GM13976 (cell line): ENCODE results near the gene TMCO4.

Source experiments
- DNase-seq: peaks from one replicate; pipeline ENCODE4 v3.0.0; 2012; ENCODE audit warnings: low spot score
- in situ Hi-C: fragments of 300-500 bp; cut with MboI; formaldehyde crosslinking; loops from one replicate; pipeline ENCODE4 v1.12.0; 2022; ENCODE audit warnings: low sequenced_read_pairs, mixed read lengths, inconsistent platforms; ENCODE audit not compliant: unreplicated experiment
- TF ChIP-seq, protein P1 (sequence below): IDR thresholded peaks from 2 replicates; pipeline ENCODE4 v1.5.1; 2012; ENCODE audit warnings: borderline replicate concordance, mild to moderate bottlenecking; ENCODE audit not compliant: insufficient read depth; ENCODE audit errors: extremely low read depth, missing control alignments, control extremely low read depth

Gene TMCO4

DNA sequence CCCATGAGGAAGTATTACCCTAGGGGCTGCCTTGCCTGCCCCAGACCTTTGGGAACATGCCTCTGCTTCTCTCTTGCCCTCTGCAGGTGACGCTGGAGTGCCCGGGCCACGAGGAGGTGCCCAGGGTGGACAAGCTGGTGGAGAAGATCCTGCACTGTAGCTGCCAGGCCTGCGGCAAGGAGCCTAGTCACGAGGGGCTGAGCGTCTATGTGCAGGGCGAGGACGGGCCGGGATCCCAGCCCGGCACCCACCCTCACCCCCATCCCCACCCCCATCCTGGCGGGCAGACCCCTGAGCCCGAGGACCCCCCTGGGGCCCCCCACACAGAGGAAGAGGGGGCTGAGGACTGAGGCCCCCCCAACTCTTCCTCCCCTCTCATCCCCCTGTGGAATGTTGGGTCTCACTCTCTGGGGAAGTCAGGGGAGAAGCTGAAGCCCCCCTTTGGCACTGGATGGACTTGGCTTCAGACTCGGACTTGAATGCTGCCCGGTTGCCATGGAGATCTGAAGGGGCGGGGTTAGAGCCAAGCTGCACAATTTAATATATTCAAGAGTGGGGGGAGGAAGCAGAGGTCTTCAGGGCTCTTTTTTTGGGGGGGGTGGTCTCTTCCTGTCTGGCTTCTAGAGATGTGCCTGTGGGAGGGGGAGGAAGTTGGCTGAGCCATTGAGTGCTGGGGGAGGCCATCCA lies 142.8 kb downstream of the TMCO4 start:
- TF ChIP-seq, protein P1, sequence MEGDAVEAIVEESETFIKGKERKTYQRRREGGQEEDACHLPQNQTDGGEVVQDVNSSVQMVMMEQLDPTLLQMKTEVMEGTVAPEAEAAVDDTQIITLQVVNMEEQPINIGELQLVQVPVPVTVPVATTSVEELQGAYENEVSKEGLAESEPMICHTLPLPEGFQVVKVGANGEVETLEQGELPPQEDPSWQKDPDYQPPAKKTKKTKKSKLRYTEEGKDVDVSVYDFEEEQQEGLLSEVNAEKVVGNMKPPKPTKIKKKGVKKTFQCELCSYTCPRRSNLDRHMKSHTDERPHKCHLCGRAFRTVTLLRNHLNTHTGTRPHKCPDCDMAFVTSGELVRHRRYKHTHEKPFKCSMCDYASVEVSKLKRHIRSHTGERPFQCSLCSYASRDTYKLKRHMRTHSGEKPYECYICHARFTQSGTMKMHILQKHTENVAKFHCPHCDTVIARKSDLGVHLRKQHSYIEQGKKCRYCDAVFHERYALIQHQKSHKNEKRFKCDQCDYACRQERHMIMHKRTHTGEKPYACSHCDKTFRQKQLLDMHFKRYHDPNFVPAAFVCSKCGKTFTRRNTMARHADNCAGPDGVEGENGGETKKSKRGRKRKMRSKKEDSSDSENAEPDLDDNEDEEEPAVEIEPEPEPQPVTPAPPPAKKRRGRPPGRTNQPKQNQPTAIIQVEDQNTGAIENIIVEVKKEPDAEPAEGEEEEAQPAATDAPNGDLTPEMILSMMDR = no peak
- no peak for DNase-seq
- in situ Hi-C loops = loop anchor here (10.0 kb wide), 1 partner anchor 322 kb away; no protein-coding TSS in a partner anchor

DNA sequence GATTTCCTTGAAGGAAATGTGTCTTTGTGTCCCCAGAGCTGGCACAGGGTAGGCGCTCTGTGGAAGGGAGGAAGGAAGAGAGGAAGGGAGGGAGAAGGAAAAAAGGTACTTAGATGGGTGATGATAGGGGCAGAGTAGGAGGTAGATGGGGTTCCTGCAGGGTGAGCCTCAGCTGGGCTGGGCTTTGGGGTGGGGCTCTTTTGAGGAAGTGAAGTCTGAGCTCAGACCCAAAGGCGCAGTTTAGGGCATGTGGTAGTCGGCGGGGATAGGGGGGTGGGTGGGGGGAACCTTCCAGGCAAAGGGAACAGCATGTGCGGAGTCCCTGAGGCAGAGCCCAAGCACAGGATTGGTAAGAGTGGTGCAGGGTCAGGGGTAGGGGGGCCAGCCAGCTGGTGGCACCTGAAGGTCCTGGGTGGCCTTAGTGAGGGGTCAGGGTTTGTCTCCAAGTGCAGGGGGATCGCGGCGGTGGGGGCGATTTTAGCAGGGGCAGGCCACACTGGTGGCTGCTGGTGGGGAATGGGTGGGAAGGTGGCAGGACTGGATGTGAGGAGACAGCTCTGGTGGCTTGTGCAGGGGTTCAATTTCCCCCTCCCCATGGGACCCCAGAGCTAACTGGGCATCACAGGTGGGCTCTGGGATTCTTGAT lies 143.5 kb downstream of the TMCO4 start:
- in situ Hi-C loops = loop anchor here (10.0 kb wide), 1 partner anchor 321 kb away; no protein-coding TSS in a partner anchor
- TF ChIP-seq, protein P1 = no peak
- no peak for DNase-seq

DNA sequence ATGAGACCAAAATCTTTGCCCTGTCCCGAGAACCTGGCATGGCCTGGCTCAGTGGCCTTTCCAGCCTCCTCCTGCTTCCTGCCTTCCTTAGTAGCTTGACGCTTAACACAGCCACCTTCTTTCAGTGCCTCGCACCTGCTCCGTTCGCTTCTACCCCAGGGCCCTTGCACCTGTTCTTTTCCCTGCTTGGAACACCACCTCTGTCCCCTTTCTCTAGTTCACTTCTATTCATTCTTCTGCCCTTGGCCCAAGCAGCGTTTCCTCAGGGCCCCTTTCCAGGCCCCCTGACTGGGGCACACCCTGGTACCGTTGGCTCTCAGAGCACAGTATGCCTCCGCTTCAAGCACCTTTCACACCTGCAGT lies 144.0 kb downstream of the TMCO4 start:
- TF ChIP-seq, protein P1 = no peak
- in situ Hi-C loops = loop anchor here (10.0 kb wide), 1 partner anchor 321 kb away; no protein-coding TSS in a partner anchor
- no peak for DNase-seq

DNA sequence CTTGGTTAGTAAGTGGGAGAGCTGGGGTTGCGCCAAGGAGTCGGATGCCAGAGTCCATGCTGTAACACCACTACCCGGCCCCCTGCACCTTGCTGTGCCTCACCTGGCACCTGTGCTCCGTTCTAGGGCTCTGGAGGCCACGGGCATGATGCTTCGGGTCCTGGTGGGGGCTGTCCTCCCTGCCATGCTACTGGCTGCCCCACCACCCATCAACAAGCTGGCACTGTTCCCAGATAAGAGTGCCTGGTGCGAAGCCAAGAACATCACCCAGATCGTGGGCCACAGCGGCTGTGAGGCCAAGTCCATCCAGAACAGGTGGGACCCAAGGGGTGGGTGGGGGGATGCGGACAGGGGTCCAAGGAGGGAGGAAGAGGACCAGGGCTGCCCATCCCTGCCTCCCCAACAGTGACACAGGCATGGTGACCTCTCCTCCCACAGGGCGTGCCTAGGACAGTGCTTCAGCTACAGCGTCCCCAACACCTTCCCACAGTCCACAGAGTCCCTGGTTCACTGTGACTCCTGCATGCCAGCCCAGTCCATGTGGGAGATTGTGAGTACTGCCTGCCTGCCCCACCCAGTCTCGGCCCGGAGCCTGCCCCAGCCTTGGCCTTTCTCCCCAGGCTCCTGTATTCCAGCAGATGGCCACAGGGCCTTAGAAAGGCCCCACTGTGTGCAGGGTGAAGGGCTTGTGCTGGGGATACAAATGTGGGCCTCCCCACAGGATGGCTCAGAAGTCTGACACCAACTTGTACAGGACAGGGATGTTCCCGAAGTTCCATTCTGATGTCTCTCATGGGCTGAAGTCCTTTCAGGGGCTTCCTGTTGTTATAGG lies 144.6 kb downstream of the TMCO4 start:
- TF ChIP-seq, protein P1 = no peak
- in situ Hi-C loops = loop anchor here (10.0 kb wide), 1 partner anchor 320 kb away; no protein-coding TSS in a partner anchor
- no peak for DNase-seq

- in situ Hi-C loops = loop anchor here (10.0 kb wide), 1 partner anchor 320 kb away; no protein-coding TSS in a partner anchor
- no peak for DNase-seq
- TF ChIP-seq, protein P1 = no peak
Measured at GRCh38 chr1:19654386-19654785, 145.3 kb downstream of the TMCO4 start.

GRCh38 chr1:19651141-19651737 lies 148.5 kb downstream of the TMCO4 start:
- in situ Hi-C loops = loop anchor here (10.0 kb wide), 1 partner anchor 316 kb away; no protein-coding TSS in a partner anchor
- TF ChIP-seq, protein P1 = peak; percentile 75
- peak; percentile 88 for DNase-seq
